H1 (cell line): ENCODE data around the gene THAP12. TPM values are rescaled to one million over a fixed set of nuclear protein-coding genes. Genes with fewer than 3 reads are reported as not detected.

Experiments
- CTCF ChIA-PET: fragments of 300-600 bp; sonication (Branson Sonifier 250); formaldehyde crosslinking; loops from one replicate; lab custom pipeline; 2021; ENCODE audit not compliant: partially characterized antibody; lab: Charles Lee
- POLR2A ChIA-PET: fragments of 300-600 bp; sonication (Branson Sonifier 250); formaldehyde crosslinking; loops from one replicate; lab custom pipeline; 2021; ENCODE audit warnings: inconsistent platforms; ENCODE audit not compliant: partially characterized antibody; lab: Charles Lee
- DNase-seq, 2 experiments: peaks; one replicate each; pipeline versions ENCODE4 v3.0.0 to v3.0.0-alpha.2; 2010 to 2022; ENCODE audit warnings: low spot score in 2 of 2, low read depth in 1 of 2, mixed read lengths in 1 of 2
- FAIRE-seq: peaks from 2 replicates; lab custom pipeline; 2011; peaks lifted over from hg19 to GRCh38; lab: Jason Lieb, UNC
- H2AFZ ChIP-seq: 2 replicates; pipeline ENCODE4 v1.8.1; 2012; ENCODE audit warnings: low read length, inconsistent platforms
- H2AK5ac ChIP-seq: 2 replicates; pipeline ENCODE4 v1.6.1; 2013; ENCODE audit warnings: low read depth, low read length
- H2BK120ac ChIP-seq: replicated peaks from 2 replicates; pipeline ENCODE3; 2013; ENCODE audit warnings: low read depth, low read length, inconsistent platforms
- H2BK12ac ChIP-seq: 2 replicates; pipeline ENCODE4 v1.6.1; 2013; ENCODE audit warnings: low read depth, low read length
- H2BK15ac ChIP-seq: 2 replicates; pipeline ENCODE4 v1.6.1; 2013; ENCODE audit warnings: low read length
- H2BK20ac ChIP-seq: 2 replicates; pipeline ENCODE4 v1.6.1; 2013; ENCODE audit warnings: low read length
- H2BK5ac ChIP-seq: 2 replicates; pipeline ENCODE4 v1.6.1; 2013; ENCODE audit warnings: low read depth, low read length
- H3K14ac ChIP-seq: 2 replicates; pipeline ENCODE4 v1.6.1; 2013; ENCODE audit warnings: inconsistent platforms; ENCODE audit not compliant: insufficient read length
- H3K18ac ChIP-seq: 2 replicates; pipeline ENCODE4 v1.6.1; 2013; ENCODE audit warnings: low read length; ENCODE audit errors: extremely low read depth
- H3K23ac ChIP-seq: 2 replicates; pipeline ENCODE4 v1.6.1; 2013; ENCODE audit warnings: inconsistent platforms; ENCODE audit not compliant: insufficient read length
- H3K23me2 ChIP-seq: 2 replicates; pipeline ENCODE4 v1.6.1; 2013; ENCODE audit warnings: low read depth, low read length
- H3K27ac ChIP-seq: 2 replicates; pipeline ENCODE4 v1.6.1; 2011; ENCODE audit warnings: low read depth, low read length, inconsistent platforms
- H3K27me3 ChIP-seq, 4 experiments: replicated peaks in 1 of 4; 1 replicate in 1 of 4; 2 replicates in 3 of 4; pipeline versions ENCODE4 v1.6.1 to v1.8.1; 2011 to 2013; ENCODE audit warnings: low read length in 3 of 4, mild to moderate bottlenecking in 3 of 4, inconsistent platforms in 2 of 4, mixed read lengths in 2 of 4, moderate library complexity in 1 of 4; ENCODE audit not compliant: control insufficient read depth in 3 of 4, insufficient read depth in 3 of 4; ENCODE audit errors: extremely low read depth in 1 of 4
- H3K36me3 ChIP-seq, 4 experiments: 2 replicates each; pipeline versions ENCODE4 v1.6.1 to v1.8.1; 2011 to 2013; ENCODE audit warnings: mild to moderate bottlenecking in 4 of 4, low read length in 3 of 4, moderate library complexity in 2 of 4, control low read depth in 1 of 4, inconsistent platforms in 1 of 4; ENCODE audit not compliant: insufficient read depth in 4 of 4, control insufficient read depth in 2 of 4
- H3K4ac ChIP-seq: replicated peaks from 2 replicates; pipeline ENCODE3; 2013; ENCODE audit warnings: low read length, low read depth, mixed read lengths, inconsistent platforms; ENCODE audit not compliant: insufficient read length
- H3K4me1 ChIP-seq, 4 experiments: replicated peaks in 1 of 4; 1 replicate in 1 of 4; 2 replicates in 3 of 4; pipeline versions ENCODE4 v1.6.1 to v1.8.1; 2011 to 2013; ENCODE audit warnings: low read length in 3 of 4, inconsistent platforms in 2 of 4, mixed read lengths in 1 of 4; ENCODE audit not compliant: insufficient read depth in 4 of 4, control insufficient read depth in 3 of 4
- H3K4me2 ChIP-seq, 2 experiments: 2 replicates each; pipeline versions ENCODE4 v1.6.1 to v1.8.1; 2011 to 2013; ENCODE audit warnings: low read depth in 2 of 2, low read length in 2 of 2, control low read depth in 1 of 2, inconsistent platforms in 1 of 2, mild to moderate bottlenecking in 1 of 2; ENCODE audit not compliant: insufficient read depth in 1 of 2
- H3K4me3 ChIP-seq, 4 experiments: fragments of 200-600, 300-600 bp in 1 of 4; sonication (generic), shearing (Covaris generic), sonication (Bioruptor Twin) in 1 of 4; 2 replicates each; pipeline versions ENCODE4 v1.5.1 to v1.8.1; 2011 to 2016; ENCODE audit warnings: low read length in 4 of 4, low read depth in 3 of 4, control low read depth in 2 of 4, inconsistent platforms in 2 of 4, mild to moderate bottlenecking in 2 of 4, mixed read lengths in 1 of 4, moderate library complexity in 1 of 4; ENCODE audit not compliant: insufficient read depth in 2 of 4; ENCODE audit errors: extremely low read depth in 1 of 4
- H3K56ac ChIP-seq: replicated peaks from 2 replicates; pipeline ENCODE3; 2013; ENCODE audit warnings: low read depth, mild to moderate bottlenecking, mixed read lengths, low read length, inconsistent platforms; ENCODE audit not compliant: insufficient read length
- H3K79me1 ChIP-seq: 2 replicates; pipeline ENCODE4 v1.6.1; 2013; ENCODE audit warnings: low read depth, low read length, control low read depth
- H3K79me2 ChIP-seq, 2 experiments: 2 replicates each; pipeline versions ENCODE4 v1.6.1 to v1.8.1; 2012 to 2013; ENCODE audit warnings: low read length in 2 of 2, mild to moderate bottlenecking in 2 of 2, inconsistent platforms in 1 of 2; ENCODE audit not compliant: insufficient read depth in 2 of 2, control insufficient read depth in 1 of 2
- H3K9ac ChIP-seq, 4 experiments: replicated peaks in 1 of 4; 1 replicate in 1 of 4; 2 replicates in 3 of 4; pipeline versions ENCODE4 v1.6.1 to v1.8.1; 2011 to 2013; ENCODE audit warnings: low read depth in 3 of 4, low read length in 3 of 4, control low read depth in 2 of 4, mild to moderate bottlenecking in 2 of 4, moderate library complexity in 2 of 4, inconsistent platforms in 1 of 4; ENCODE audit errors: extremely low read depth in 1 of 4
- H3K9me3 ChIP-seq, 2 experiments: 2 replicates each; pipeline versions ENCODE4 v1.6.1 to v1.8.1; 2012 to 2013; ENCODE audit warnings: mild to moderate bottlenecking in 2 of 2, moderate library complexity in 2 of 2, control low read depth in 1 of 2, inconsistent platforms in 1 of 2, low read depth in 1 of 2, low read length in 1 of 2, mixed read lengths in 1 of 2; ENCODE audit not compliant: insufficient read depth in 2 of 2
- H4K20me1 ChIP-seq, 2 experiments: replicated peaks in 1 of 2; 2 replicates each; pipeline versions ENCODE3 to v1.8.1; 2011 to 2013; ENCODE audit warnings: inconsistent platforms in 2 of 2, low read length in 2 of 2, mild to moderate bottlenecking in 1 of 2; ENCODE audit not compliant: insufficient read depth in 2 of 2, control insufficient read depth in 1 of 2
- H4K5ac ChIP-seq: 2 replicates; pipeline ENCODE4 v1.6.1; 2013; ENCODE audit warnings: low read length, low read depth, mixed read lengths, inconsistent platforms; ENCODE audit not compliant: insufficient read length
- H4K8ac ChIP-seq: 2 replicates; pipeline ENCODE4 v1.8.0; 2013; ENCODE audit warnings: mild to moderate bottlenecking, moderate library complexity, low read length, inconsistent platforms; ENCODE audit not compliant: insufficient read depth; ENCODE audit errors: extremely low read depth
- H4K91ac ChIP-seq: replicated peaks from 2 replicates; pipeline ENCODE3; 2013; ENCODE audit warnings: low read length, mixed read lengths, inconsistent platforms; ENCODE audit not compliant: insufficient read length
- CREB1 ChIP-seq: IDR thresholded peaks from 2 replicates; pipeline ENCODE4 v1.6.1; 2012; ENCODE audit warnings: inconsistent platforms
- FOSL1 ChIP-seq: IDR thresholded peaks from 2 replicates; pipeline ENCODE4 v1.6.1; 2011; ENCODE audit warnings: mild to moderate bottlenecking, low read depth, low read length, moderate library complexity; ENCODE audit not compliant: insufficient read depth
- KDM1A ChIP-seq: fragments of 200-600, 300-600 bp; sonication (generic); IDR thresholded peaks from 2 replicates; pipeline ENCODE4 v1.7.1; 2016; ENCODE audit warnings: mild to moderate bottlenecking, low read length, borderline replicate concordance
- RXRA ChIP-seq: IDR thresholded peaks from 2 replicates; pipeline ENCODE4 v1.6.1; 2011; ENCODE audit warnings: low read depth, mild to moderate bottlenecking, low read length, moderate library complexity; ENCODE audit not compliant: insufficient read depth
- SIX5 ChIP-seq: IDR thresholded peaks from 2 replicates; pipeline ENCODE4 v1.6.1; 2011; ENCODE audit warnings: mild to moderate bottlenecking, low read depth, low read length
- ZNF274 ChIP-seq: IDR thresholded peaks from 2 replicates; pipeline ENCODE4 v1.7.0; 2012; ENCODE audit warnings: low read length, borderline replicate concordance; ENCODE audit errors: extremely low read depth
- WGBS, 2 experiments: shearing (Covaris generic) in 1 of 2; methylation state at CpG; one replicate each; pipeline versions ENCODE4 v1.1.6 to v1.1.7; 2013 to 2015; ENCODE audit warnings: low lambda C conversion rate in 2 of 2, mixed read lengths in 2 of 2, inconsistent platforms in 1 of 2, low coverage in 1 of 2, missing lambda C conversion rate in 1 of 2; ENCODE audit not compliant: insufficient replicate concordance in 2 of 2, insufficient coverage in 1 of 2, insufficient read length in 1 of 2; ENCODE audit errors: extremely low coverage in 1 of 2, missing lambda C conversion rate in 1 of 2; 5-methylcytosine and 5-hydroxymethylcytosine counted together
- polyA plus RNA-seq, 7 experiments: library from polyadenylated mRNA; depleted of rRNA in 3 of 7; stranded (reverse) in 5 of 7; unstranded in 2 of 7; fragments of >200 nt in 5 of 7; fragments of 200-250 nt in 2 of 7; gene quantifications; 1 replicate in 5 of 7; 2 replicates in 1 of 7; 4 replicates in 1 of 7; pipeline versions ENCODE4 v1.2.1 to v1.2.3, GENCODE V29; 2011 to 2013; ENCODE audit warnings: missing spikeins in 2 of 7, mixed read lengths in 2 of 7
- total RNA-seq: library from RNA; stranded (reverse); fragmentation: NEBNext Ultra II Directional; extraction: Animal tissue kit (Norgen Biotek cat#: 25700); gene quantifications from 2 replicates; pipeline ENCODE4 v1.2.1, GENCODE V29; 2021
- TF ChIP-seq, protein P1 (sequence below): IDR thresholded peaks from 2 replicates; pipeline ENCODE4 v1.6.1; 2011; ENCODE audit warnings: low read depth, mild to moderate bottlenecking, low read length; ENCODE audit not compliant: insufficient read depth

THAP12 gene
- total and polyA plus RNA-seq, 2 of the 8 experiments (the other 6 are each of a cell fraction or from before 2014, with no cell fraction given), result 12.0 to 39.9 TPM

DNA sequence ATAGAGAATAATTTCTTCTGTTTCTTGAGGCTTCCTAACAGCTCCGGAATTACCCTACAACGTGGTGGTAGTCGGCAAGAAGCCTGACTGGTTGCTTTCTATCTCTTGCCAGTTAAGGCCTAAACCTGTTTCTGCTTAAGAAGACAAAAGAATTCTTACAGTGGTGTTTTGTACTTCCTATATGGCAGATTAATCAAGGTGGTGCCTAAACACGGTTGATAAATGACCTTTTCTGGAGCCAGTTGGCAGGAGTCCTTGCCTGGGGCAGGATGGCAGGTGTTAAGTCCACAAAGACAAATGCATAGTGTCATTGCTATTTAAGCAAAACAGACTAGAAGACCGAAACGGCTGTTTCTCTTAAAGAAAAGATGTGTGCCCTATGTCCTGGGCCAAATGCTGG is 10.1 kb upstream of the THAP12 start:
- no peak overlapping the region for H2BK120ac ChIP-seq
- H3K18ac ChIP-seq, result no peak overlapping the region
- no peak overlapping the region; a peak in 1 of 7 replicates for H3K9ac ChIP-seq
- H4K91ac ChIP-seq, result no peak overlapping the region
- no peaks in the 10 kb centered on the region for H3K27me3 ChIP-seq
- no peaks in the 10 kb centered on the region for H3K79me2 ChIP-seq
- no peaks in the 10 kb centered on the region for H3K79me1 ChIP-seq
- no peak overlapping the region for H3K27ac ChIP-seq
- WGBS, 2 experiments, result 88% methylated on average over 6 of the region's 6 CpGs; no CpG with 5 or more reads in 1 of the 2 experiments
- no peak overlapping the region for H2AFZ ChIP-seq
- no peak overlapping the region for H3K4ac ChIP-seq
- no peak overlapping the region for H4K8ac ChIP-seq
- H2BK5ac ChIP-seq, result no peak overlapping the region
- no peak overlapping the region for H3K4me2 ChIP-seq
- no peak overlapping the region for H2BK12ac ChIP-seq
- peaks cover 0 to 1% of the 10 kb centered on the region in 2 experiments for H4K20me1 ChIP-seq
- no peak overlapping the region for H3K14ac ChIP-seq
- H3K4me3 ChIP-seq, result no peak overlapping the region
- H4K5ac ChIP-seq, result no peak overlapping the region
- no peak overlapping the region for H3K23ac ChIP-seq
- ChIA-PET CTCF (interaction anchor here (1.1 to 1.4 kb wide), 3 partner anchors 18 to 32 kb away, joined by 3 to 6 read pairs (median 4); no protein-coding TSS in a partner anchor), POLR2A (interaction anchor here (1.7 kb wide), 1 partner anchor 11 kb away, joined by 5 read pairs; no protein-coding TSS in a partner anchor)
- no peaks in the 10 kb centered on the region for H3K36me3 ChIP-seq
- H3K4me1 ChIP-seq, result peaks cover 0 to under 1% (median under 1%) of the 10 kb centered on the region in 4 experiments; a peak in 3 of 7 replicates
- H3K23me2 ChIP-seq, result no peaks in the 10 kb centered on the region
- H2BK20ac ChIP-seq, result no peak overlapping the region
- H2BK15ac ChIP-seq, result no peak overlapping the region
- no peak overlapping the region for H3K56ac ChIP-seq
- H2AK5ac ChIP-seq, result no peak overlapping the region
- DNase-seq, result no peak
- FAIRE-seq, result no peak
- H3K9me3 ChIP-seq, result no peaks in the 10 kb centered on the region
- TF ChIP-seq, protein P1, sequence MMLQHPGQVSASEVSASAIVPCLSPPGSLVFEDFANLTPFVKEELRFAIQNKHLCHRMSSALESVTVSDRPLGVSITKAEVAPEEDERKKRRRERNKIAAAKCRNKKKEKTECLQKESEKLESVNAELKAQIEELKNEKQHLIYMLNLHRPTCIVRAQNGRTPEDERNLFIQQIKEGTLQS, result no peak
- TF ChIP-seq KDM1A, result no peak
- TF ChIP-seq FOSL1, result no peak
- no peak for TF ChIP-seq CREB1
- TF ChIP-seq SIX5, result no peak
- no peak for TF ChIP-seq RXRA
- TF ChIP-seq ZNF274, result no peak
